ENCODE data around the gene BCAP29.

DNA sequence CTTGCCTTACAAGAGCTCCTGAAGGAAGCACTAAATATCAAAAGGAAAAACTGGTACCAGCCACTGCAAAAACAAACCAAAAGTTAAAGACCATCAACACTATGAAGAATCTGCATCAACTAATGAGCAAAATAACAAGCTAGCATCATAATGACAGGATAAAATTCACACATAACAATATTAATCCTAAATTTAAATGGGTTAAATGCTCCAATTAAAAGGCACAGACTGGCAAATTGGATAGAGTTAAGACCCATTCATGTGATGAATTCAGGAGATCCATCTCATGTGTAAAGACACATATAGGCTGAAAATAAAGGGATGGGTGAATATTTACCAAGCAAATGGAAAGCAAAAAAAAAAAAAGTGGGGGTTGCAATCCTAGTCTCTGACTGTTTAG is 45.9 kb upstream of the BCAP29 start:
- TF ChIP-seq, protein P1, sequence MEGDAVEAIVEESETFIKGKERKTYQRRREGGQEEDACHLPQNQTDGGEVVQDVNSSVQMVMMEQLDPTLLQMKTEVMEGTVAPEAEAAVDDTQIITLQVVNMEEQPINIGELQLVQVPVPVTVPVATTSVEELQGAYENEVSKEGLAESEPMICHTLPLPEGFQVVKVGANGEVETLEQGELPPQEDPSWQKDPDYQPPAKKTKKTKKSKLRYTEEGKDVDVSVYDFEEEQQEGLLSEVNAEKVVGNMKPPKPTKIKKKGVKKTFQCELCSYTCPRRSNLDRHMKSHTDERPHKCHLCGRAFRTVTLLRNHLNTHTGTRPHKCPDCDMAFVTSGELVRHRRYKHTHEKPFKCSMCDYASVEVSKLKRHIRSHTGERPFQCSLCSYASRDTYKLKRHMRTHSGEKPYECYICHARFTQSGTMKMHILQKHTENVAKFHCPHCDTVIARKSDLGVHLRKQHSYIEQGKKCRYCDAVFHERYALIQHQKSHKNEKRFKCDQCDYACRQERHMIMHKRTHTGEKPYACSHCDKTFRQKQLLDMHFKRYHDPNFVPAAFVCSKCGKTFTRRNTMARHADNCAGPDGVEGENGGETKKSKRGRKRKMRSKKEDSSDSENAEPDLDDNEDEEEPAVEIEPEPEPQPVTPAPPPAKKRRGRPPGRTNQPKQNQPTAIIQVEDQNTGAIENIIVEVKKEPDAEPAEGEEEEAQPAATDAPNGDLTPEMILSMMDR (IDR thresholded peaks at IDR 0.05), result no peak
- TF ChIP-seq POLR2A (IDR thresholded peaks at IDR 0.05), result no peak
